Right ventricle myocardium superior (tissue), 1 donor: ENCODE results near the gene HUWE1. TPM values are rescaled to one million over a fixed set of nuclear protein-coding genes. Genes with fewer than 3 reads are reported as not detected.

Experiments used
- ATAC-seq: fragments of 200-7000 bp; cut with Tn5 transposase; one replicate; pipeline ENCODE4 v1.9.1; 2020; ENCODE audit warnings: mild to moderate bottlenecking; ENCODE audit not compliant: poor library complexity
- DNase-seq: peaks from one replicate; pipeline ENCODE4 v3.0.0-alpha.2; 2020
- intact Hi-C: fragments of 100-400 bp; cut with DNase I; formaldehyde crosslinking; loops from one replicate; pipeline ENCODE4 v1.11.2; 2022
- total RNA-seq: library from RNA; stranded (reverse); fragmentation: NEBNext Ultra II Directional; extraction: Animal tissue kit (Norgen Biotek cat#: 25700); gene quantifications from one replicate; pipeline ENCODE4 v1.2.1, GENCODE V29; 2021
- donor health status: DM: no; HTN: yes; CAD: no; lungs with severe emphysema.

The HUWE1 gene
- total RNA-seq, 1 donor from 2014 or later: 111 TPM

DNA sequence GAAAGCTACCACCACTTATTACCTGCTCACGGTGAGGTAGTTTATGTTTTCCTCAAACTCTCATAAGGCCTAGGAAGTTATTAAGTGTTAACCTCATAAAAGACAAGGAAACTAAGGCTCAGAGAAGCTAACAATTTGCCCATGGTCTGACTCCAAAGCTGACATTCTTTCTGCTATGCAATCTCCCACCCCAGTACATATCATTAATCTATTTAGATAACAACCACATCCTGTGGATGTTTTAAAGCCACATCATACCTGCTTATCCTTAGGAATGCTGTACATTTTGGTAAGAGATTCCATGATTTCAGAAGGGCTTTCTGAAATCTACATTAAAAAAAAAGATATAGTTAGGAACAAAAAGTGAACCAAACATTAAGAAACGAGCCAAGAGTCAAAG lies 55.4 kb downstream of the HUWE1 start:
- no peak for ATAC-seq
- DNase-seq: no peak
- intact Hi-C loops: no loop called here

DNA sequence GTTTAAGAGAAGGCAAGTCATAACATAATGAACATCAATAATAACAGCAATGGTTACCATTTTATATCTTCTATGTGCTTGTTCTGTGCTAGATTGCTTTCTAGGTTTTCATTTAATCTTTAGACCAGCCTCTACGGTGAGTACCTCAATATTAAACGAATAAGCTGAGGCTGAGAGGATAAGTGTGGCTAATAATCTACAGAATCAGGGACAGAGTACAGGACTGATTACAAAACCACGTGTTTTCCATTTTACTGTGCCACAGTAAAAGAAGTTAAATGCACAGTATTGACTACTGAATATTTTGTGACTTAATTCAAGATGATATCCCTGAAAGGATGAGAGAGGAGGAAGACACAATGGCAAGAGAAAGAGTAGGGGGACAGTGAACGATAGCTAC lies 56.3 kb downstream of the HUWE1 start:
- intact Hi-C loops: no loop called here
- ATAC-seq: no peak
- DNase-seq: no peak

GRCh38 chrX:53622431-53622830 lies 64.1 kb downstream of the HUWE1 start:
- DNase-seq: no peak
- no peak for ATAC-seq
- intact Hi-C loops: loop anchor here (10.0 kb wide), 1 partner anchor 48 kb away; no protein-coding TSS in a partner anchor

DNA sequence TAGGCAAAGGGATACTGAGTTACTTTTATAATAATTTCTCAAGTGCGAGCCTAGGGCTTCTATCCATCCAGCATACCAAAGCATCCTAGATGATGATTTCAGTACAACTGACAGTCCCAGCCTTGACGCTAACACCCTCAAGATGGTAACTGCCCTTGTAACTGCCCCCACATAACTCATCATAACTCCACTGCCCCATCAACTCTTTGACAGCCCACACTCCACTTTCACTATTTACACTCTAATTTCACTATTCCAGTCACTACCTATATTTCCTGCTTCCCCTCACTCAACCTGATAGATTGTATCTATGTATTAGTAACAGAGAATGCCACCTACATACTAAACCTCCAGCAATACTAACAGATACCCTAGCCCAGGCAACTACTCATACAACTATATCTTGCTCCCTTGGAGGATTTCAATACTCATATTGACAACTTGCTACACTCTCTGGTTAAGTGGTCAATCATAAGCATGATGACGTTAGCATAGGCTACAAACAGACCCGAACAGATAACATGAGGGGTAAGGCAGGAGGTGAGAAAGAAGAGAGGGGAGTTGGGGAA lies 65.0 kb downstream of the HUWE1 start:
- intact Hi-C loops: loop anchor here (10.0 kb wide), 1 partner anchor 47 kb away; no protein-coding TSS in a partner anchor
- no peak for DNase-seq
- ATAC-seq: no peak

- intact Hi-C loops: no loop called here
- ATAC-seq: no peak
- no peak for DNase-seq
Measured at GRCh38 chrX:53616946-53617345, 69.6 kb downstream of the HUWE1 start.

GRCh38 chrX:53606456-53606855 lies 80.1 kb downstream of the HUWE1 start:
- no peak for DNase-seq
- no peak for ATAC-seq
- intact Hi-C loops: no loop called here

DNA sequence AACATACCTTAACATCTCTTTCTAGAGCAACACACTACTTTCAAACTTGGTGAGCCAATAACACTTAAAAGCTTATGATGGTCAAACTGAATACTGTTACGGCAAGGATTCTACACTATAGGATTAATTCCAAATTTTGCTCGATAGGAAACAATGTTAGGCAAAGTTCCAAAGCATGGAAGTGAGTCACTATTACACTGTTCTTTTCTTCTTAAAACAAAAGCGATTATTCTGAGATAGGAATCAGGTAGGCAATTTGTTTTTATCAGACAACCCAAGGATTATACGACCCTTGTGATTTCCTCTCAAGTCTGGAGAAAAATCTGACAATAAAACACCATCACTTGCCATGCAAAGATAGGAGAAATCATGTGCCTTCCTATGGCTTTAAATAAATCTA lies 81.5 kb downstream of the HUWE1 start:
- DNase-seq (no peak), ATAC-seq (no peak)
- intact Hi-C loops: no loop called here

DNA sequence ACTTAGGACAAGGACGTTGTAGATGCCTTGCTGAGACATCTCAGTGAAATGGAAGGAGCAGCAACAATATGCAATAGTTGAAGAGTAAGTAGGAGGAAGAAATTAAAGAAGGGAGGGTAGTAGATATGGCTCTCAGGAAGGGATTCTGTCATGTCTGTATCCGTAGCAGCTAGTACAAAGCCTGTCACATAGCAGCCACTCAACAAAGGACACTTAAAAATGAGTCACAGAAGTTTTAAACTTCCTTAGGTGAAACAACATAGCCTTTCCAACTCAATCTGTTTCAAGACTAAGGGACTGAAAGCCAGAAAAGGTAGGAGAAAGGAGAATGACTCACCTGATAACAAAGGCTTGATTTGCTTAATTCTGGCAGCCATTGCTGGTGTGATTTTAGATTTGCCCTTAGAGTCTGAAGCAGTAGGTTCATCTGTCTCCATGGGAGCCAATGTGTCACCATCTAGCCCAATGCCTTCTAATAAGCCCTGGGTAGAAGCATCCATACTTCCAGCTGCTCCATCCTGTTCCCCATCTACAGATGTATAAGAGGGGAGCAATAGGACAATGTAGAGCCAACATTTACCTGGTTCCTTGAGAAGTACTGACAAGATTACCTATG lies 86.6 kb downstream of the HUWE1 start:
- no peak for ATAC-seq
- DNase-seq: no peak
- intact Hi-C loops: no loop called here

DNA sequence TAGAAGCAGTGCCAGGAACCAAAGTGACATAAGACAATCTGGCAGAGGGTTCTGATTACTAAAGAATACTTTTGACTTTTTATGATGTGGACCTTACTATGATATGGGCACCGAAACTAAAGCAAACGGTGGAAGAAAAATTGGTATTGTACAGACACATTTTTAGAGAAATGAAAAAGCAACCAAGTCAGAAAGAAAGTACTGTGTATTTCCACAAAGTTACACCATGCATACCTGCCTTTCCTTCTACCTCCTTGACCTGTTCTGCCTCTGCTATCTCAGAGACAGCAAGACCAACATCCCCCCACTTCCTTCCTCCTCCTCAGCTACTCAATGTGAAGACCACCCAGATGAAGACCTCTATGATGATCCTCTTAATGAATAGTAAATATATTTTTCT lies 88.3 kb downstream of the HUWE1 start:
- ATAC-seq (no peak), DNase-seq (no peak)
- intact Hi-C loops: no loop called here

- intact Hi-C loops: no loop called here
- DNase-seq: no peak
Measured at GRCh38 chrX:53595266-53595810, 91.2 kb downstream of the HUWE1 start.

DNA sequence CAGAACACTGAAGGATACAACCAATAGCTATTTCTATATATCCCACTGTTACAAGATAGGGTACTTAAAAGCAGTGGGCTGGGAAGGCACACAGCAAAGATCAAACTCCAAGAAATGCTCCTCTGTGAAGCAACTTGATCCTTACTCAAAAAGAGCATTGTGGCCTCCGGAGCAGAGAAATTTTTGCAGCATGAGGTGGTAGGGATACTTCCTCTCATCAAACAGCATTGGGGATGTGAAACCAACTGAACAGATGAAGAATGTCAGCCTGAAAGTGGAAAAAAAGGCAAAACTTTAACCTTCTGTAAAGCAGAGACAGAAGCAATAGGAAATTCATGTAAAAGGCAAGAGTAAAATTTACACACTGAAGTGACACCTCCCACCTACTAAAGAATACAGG lies 92.2 kb downstream of the HUWE1 start:
- intact Hi-C loops: no loop called here
- no peak for DNase-seq
- no peak for ATAC-seq

More at GRCh38 chrX:53595266-53595810, 91.2 kb downstream of the HUWE1 start:
- no peak for ATAC-seq

DNA sequence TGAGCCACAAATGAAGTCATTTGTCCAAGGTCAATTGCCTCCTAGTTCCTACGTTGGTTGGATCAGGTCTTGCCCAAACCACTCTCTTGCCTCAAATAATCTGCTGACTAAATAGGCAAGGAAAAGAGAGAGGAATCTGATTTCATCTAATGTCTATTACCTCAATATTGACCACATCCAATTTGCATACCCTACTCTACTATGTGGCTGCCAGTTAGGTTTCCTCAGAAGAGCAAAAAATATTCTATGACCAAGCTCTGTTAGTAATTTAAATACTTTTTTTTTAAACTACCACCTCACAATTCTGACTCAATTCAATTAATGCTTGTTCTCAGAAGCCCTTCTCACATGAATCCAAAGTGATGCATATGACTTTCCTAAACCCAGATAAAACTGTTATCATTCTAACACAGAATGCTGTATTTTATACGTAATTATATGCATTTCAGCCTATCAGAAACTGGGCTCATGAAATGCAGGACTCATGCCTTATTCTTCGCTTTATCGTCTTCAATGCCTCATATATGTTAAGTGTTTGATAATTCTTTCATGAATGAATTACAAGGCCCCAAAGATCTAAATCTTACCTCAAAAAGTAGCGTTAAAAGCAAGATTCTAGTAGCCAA lies 98.6 kb downstream of the HUWE1 start:
- intact Hi-C loops: no loop called here
- no peak for DNase-seq
- ATAC-seq: no peak

DNA sequence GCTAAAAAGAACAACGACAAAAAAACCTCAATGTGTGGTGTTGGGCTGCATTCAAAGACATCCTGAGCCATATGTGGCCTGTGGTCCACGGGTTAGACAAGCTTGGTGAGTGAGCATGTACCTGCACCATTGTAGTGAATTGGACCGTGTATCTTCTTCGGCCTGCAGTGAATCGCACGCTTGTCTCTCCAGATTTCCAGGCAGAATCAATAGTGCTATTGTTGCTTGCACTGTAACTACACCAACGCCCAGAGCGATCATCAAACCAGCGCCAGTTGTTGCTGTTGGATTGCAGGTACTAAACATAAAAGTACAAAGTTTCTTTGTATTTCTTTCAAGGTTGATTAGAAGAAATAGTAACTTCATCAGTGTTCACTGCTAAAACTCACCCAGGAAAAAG lies 101.6 kb downstream of the HUWE1 start:
- no peak for DNase-seq
- intact Hi-C loops: no loop called here
- ATAC-seq: no peak

DNA sequence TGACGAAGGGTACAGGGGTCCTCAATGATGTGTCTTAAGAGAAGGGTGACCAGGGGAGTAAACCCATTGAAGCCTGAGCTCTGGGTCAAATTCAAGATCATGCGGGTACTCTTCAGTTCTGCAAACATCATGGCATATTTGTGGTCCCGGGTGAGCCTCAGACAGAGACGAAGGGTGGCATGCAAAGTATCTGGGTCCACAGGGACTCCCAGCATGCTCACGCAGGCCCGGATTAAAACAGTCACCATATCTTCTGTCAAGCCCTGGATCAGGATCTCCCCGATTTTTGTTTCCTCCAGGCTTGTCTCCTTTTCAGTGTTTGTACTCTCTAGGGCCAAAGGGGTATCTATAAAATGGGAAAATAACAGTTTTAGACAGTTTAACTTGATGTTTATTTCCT lies 102.9 kb downstream of the HUWE1 start:
- no peak for ATAC-seq

DNA sequence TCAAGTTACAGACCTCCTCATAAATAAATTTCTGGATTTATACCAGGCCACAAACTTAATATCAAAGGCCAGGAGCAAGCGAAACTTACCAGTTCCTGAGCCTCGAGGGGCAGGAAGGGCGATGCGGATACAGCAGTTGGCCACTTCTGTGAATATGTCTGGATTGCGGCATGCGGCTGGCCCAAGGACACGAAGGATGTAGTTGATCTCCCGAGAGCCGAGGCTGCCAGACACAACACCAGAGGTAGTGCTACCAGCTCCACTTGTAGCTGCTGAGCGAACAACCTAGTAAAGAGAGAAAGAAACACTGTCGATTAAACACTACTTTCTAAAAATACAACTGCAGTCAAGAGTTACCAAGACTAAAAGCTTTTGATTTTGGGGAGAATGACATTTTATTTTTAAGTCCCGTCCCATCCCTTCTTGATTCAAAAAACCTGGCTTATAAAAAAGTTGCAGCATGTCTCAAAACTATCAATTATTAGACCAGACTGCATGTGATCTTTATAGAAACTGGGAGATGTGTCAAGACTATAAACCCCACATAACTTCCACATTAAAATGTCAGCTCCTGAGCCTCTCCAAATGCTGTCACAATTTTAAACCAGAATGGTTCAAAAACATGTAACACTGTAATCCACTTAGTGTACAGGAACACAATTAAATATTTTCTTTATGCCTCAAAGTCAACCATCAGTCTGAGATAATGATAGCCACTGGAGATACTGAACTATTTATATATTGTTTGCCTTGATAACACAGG lies 105.6 kb downstream of the HUWE1 start:
- DNase-seq (no peak), ATAC-seq (peak; percentile 59)
- intact Hi-C loops: no loop called here

More for the DNA sequence above, 102.9 kb downstream of the HUWE1 start:
- intact Hi-C loops: no loop called here
- DNase-seq: no peak

- DNase-seq (no peak), ATAC-seq (no peak)
- intact Hi-C loops: loop anchor here (10.0 kb wide), 1 partner anchor 53 kb away; no protein-coding TSS in a partner anchor
Measured at GRCh38 chrX:53571494-53571893, 115.0 kb downstream of the HUWE1 start.

GRCh38 chrX:53563324-53563723 lies 123.2 kb downstream of the HUWE1 start:
- intact Hi-C loops: no loop called here
- ATAC-seq: no peak
- DNase-seq: no peak

DNA sequence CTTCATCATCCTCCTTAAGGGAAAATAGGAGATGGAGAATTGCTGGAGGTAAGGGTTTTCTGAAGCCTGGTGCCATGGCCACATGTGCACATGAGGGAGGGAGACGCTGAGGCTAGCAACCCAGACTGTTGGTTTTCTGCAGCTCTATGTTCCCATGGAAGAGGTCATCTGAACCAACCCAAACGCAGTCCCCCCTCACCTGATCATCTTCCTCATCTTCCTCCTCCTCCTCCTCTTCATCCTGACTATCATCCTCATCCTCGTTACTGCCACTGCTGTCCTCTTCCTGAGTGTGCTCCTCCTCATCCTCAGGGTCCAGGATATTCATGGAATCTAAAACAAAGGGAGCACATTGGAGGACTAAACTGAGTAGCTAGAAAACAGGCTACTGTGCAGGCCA lies 124.6 kb downstream of the HUWE1 start:
- intact Hi-C loops: no loop called here

GRCh38 chrX:53558646-53559045 lies 127.9 kb downstream of the HUWE1 start:
- ATAC-seq (no peak), DNase-seq (no peak)
- intact Hi-C loops: no loop called here

More for the DNA sequence above, 124.6 kb downstream of the HUWE1 start:
- no peak for DNase-seq
- no peak for ATAC-seq
